GM23338 (cell line): ENCODE measurements around the gene GATAD2A. TPM values are rescaled to one million over a fixed set of nuclear protein-coding genes. Genes with fewer than 3 reads are reported as not detected.

ENCODE experiments used
- ATAC-seq: fragments of 200-7000 bp; cut with Tn5 transposase; 3 replicates; pipeline ENCODE4 v1.9.1; 2020
- DNase-seq: peaks from one replicate; pipeline ENCODE4 v3.0.0-alpha.2; 2015; ENCODE audit warnings: low spot score
- H2AFZ ChIP-seq: fragments of 200-600 bp; sonication (generic); 2 replicates; pipeline ENCODE4 v1.8.0; 2016; ENCODE audit warnings: antibody characterized with exemption, mild to moderate bottlenecking, moderate library complexity
- H3F3A ChIP-seq: fragments of 200-600 bp; sonication (generic); replicated peaks from 2 replicates; pipeline ENCODE4 v1.8.0; 2017; ENCODE audit warnings: antibody characterized with exemption, mixed run types, low read depth
- H3K27ac ChIP-seq: fragments of 200-600 bp; sonication (generic); 2 replicates; pipeline ENCODE4 v1.6.1; 2016; ENCODE audit warnings: low read depth
- H3K27me3 ChIP-seq: fragments of 200-600 bp; sonication (generic); 2 replicates; pipeline ENCODE4 v1.8.0; 2016; ENCODE audit warnings: mild to moderate bottlenecking, mixed run types, moderate library complexity; ENCODE audit not compliant: insufficient read depth
- H3K36me3 ChIP-seq: fragments of 200-600 bp; sonication (generic); 2 replicates; pipeline ENCODE4 v1.8.0; 2016; ENCODE audit warnings: mild to moderate bottlenecking; ENCODE audit not compliant: insufficient read depth
- H3K4me1 ChIP-seq: fragments of 200-600 bp; sonication (generic); 2 replicates; pipeline ENCODE4 v1.8.0; 2016; ENCODE audit warnings: mild to moderate bottlenecking, moderate library complexity; ENCODE audit not compliant: insufficient read depth
- H3K4me2 ChIP-seq: fragments of 200-600 bp; sonication (generic); 2 replicates; pipeline ENCODE4 v1.7.1; 2017; ENCODE audit warnings: mixed run types
- H3K4me3 ChIP-seq: fragments of 200-600 bp; sonication (generic); 2 replicates; pipeline ENCODE4 v1.6.1; 2016; ENCODE audit warnings: mixed run types
- H3K79me2 ChIP-seq: fragments of 200-600 bp; sonication (generic); replicated peaks from 2 replicates; pipeline ENCODE4 v1.8.0; 2017; ENCODE audit warnings: mild to moderate bottlenecking; ENCODE audit not compliant: insufficient read depth
- H3K9me2 ChIP-seq: fragments of 200-600 bp; sonication (generic); 2 replicates; pipeline ENCODE4 v1.8.0; 2017; ENCODE audit not compliant: insufficient read depth
- H4K20me1 ChIP-seq: fragments of 200-600 bp; sonication (generic); replicated peaks from 2 replicates; pipeline ENCODE4 v1.8.0; 2017; ENCODE audit warnings: mild to moderate bottlenecking; ENCODE audit not compliant: insufficient read depth
- H3K27ac Mint-ChIP-seq: 2 replicates; pipeline ENCODE4 v1.8.0; 2020; ENCODE audit warnings: inconsistent platforms, mild to moderate bottlenecking, moderate library complexity, mixed read lengths
- H3K27me3 Mint-ChIP-seq: 3 replicates; pipeline ENCODE4 v1.8.0; 2022; ENCODE audit warnings: low read depth, mild to moderate bottlenecking, moderate library complexity, mixed read lengths, inconsistent platforms; ENCODE audit not compliant: insufficient read depth, poor library complexity
- H3K36me3 Mint-ChIP-seq: 3 replicates; pipeline ENCODE4 v1.8.0; 2021; ENCODE audit warnings: low read depth, mild to moderate bottlenecking, inconsistent platforms, moderate library complexity, mixed read lengths
- H3K4me1 Mint-ChIP-seq: 3 replicates; pipeline ENCODE4 v1.8.0; 2020; ENCODE audit warnings: mild to moderate bottlenecking, inconsistent platforms, mixed read lengths
- H3K4me3 Mint-ChIP-seq: 3 replicates; pipeline ENCODE4 v1.8.0; 2021; ENCODE audit warnings: moderate library complexity, mild to moderate bottlenecking, inconsistent platforms, mixed read lengths
- H3K9me3 Mint-ChIP-seq: 3 replicates; pipeline ENCODE4 v1.8.0; 2020; ENCODE audit warnings: moderate library complexity, mild to moderate bottlenecking, inconsistent platforms, mixed read lengths
- CREB1 ChIP-seq: fragments of 250-450 bp; sonication (Bioruptor Pico); IDR thresholded peaks from 2 replicates; pipeline ENCODE4 v1.5.0; 2020; ENCODE audit warnings: low read depth, mild to moderate bottlenecking, moderate library complexity
- CTCF ChIP-seq, 2 experiments: fragments of 200-600 bp in 1 of 2; sonication (generic) in 1 of 2; conservative IDR thresholded peaks; 2 replicates each; pipeline versions ENCODE4 v1.5.1 to v1.6.1; 2016 to 2017; ENCODE audit warnings: antibody characterized with exemption in 2 of 2, low read depth in 2 of 2, mild to moderate bottlenecking in 2 of 2, moderate library complexity in 1 of 2
- ETS1 ChIP-seq: IDR thresholded peaks from 2 replicates; pipeline ENCODE4 v1.6.1; 2016; ENCODE audit warnings: antibody characterized with exemption
- EZH2 ChIP-seq: fragments of 200-600 bp; sonication (generic); IDR thresholded peaks from one replicate; pipeline ENCODE4 v1.8.0; 2017; ENCODE audit warnings: antibody characterized with exemption, mild to moderate bottlenecking, low read depth; ENCODE audit not compliant: unreplicated experiment
- EZH2phosphoT487 ChIP-seq: fragments of 200-600 bp; sonication (generic); IDR thresholded peaks from one replicate; pipeline ENCODE4 v1.8.1; 2018; ENCODE audit warnings: antibody characterized with exemption; ENCODE audit not compliant: unreplicated experiment
- JUNB ChIP-seq: IDR thresholded peaks from one replicate; pipeline ENCODE4 v1.6.1; 2016; ENCODE audit warnings: antibody characterized with exemption; ENCODE audit not compliant: unreplicated experiment
- NANOG ChIP-seq: IDR thresholded peaks from 2 replicates; pipeline ENCODE4 v1.6.1; 2016; ENCODE audit warnings: antibody characterized with exemption, borderline replicate concordance
- POLR2AphosphoS5 ChIP-seq: IDR thresholded peaks from 2 replicates; pipeline ENCODE4 v1.6.1; 2016; ENCODE audit warnings: antibody characterized with exemption, low read depth
- REST ChIP-seq: IDR thresholded peaks from one replicate; pipeline ENCODE4 v1.6.1; 2018; ENCODE audit warnings: antibody characterized with exemption; ENCODE audit not compliant: unreplicated experiment
- STAT1 ChIP-seq: IDR thresholded peaks from one replicate; pipeline ENCODE4 v1.6.1; 2016; ENCODE audit warnings: antibody characterized with exemption; ENCODE audit not compliant: unreplicated experiment
- ZNF114 ChIP-seq: fragments of 250-450 bp; sonication (Bioruptor Pico); IDR thresholded peaks from 2 replicates; pipeline ENCODE4 v1.5.0; 2020; ENCODE audit warnings: mild to moderate bottlenecking, moderate library complexity
- ZNF331 ChIP-seq: fragments of 250-450 bp; sonication (Bioruptor Pico); IDR thresholded peaks from 2 replicates; pipeline ENCODE4 v1.5.0; 2020; ENCODE audit warnings: low read depth, mild to moderate bottlenecking, moderate library complexity
- polyA plus RNA-seq: library from polyadenylated mRNA; unstranded; fragments of >200 nt; fragmentation: Nextera tagmentation; extraction: Ambion mirVana; gene quantifications from 2 replicates; pipeline ENCODE4 v1.2.1, GENCODE V29; 2016
- total RNA-seq: library from RNA; depleted of rRNA; stranded (reverse); fragments of >200 nt; shearing (Covaris generic); gene quantifications from 2 replicates; pipeline ENCODE4 v1.2.3, GENCODE V29; 2014

Gene GATAD2A
- total and polyA plus RNA-seq, 2 experiments from 2014 or later, result 40.0 to 151 TPM

GRCh38 chr19:19493841-19494546 is 88.5 kb downstream of the GATAD2A start (continued):
- TF ChIP-seq ETS1, result no peak
- no peak for TF ChIP-seq JUNB
- TF ChIP-seq REST, result no peak
- TF ChIP-seq CREB1, result no peak
- no peak for TF ChIP-seq ZNF114
- no peak for TF ChIP-seq EZH2
- no peak for TF ChIP-seq EZH2phosphoT487
- TF ChIP-seq NANOG, result no peak
- no peak for TF ChIP-seq STAT1

- H3K36me3 Mint-ChIP-seq, result peaks cover 74% of the 10 kb centered on the region
- no peak overlapping the region for H2AFZ ChIP-seq
- H3K79me2 ChIP-seq, result peaks cover 23% of the 10 kb centered on the region
- no peaks in the 10 kb centered on the region for H3K4me1 Mint-ChIP-seq
- TF ChIP-seq EZH2phosphoT487 (no peak), CTCF (conservative IDR thresholded peaks at IDR 0.05; ENCODE audit: low read depth in 2 of 2) (no peak), POLR2AphosphoS5 (no peak), CREB1 (no peak), STAT1 (no peak), REST (no peak), ZNF331 (CRISPR knock-in tag) (no peak), JUNB (no peak), ZNF114 (no peak), ETS1 (no peak), EZH2 (no peak)
- ATAC-seq, result no peak
- no peak overlapping the region for H3K4me2 ChIP-seq
- no peak overlapping the region for H3K4me3 ChIP-seq
- H3K27me3 Mint-ChIP-seq, result peaks cover 11% of the 10 kb centered on the region
- no peaks in the 10 kb centered on the region for H3K9me2 ChIP-seq
- no peaks in the 10 kb centered on the region for H3K27me3 ChIP-seq
- H3K4me1 ChIP-seq, result no peaks in the 10 kb centered on the region
- 0 out of 2 replicates have a peak, but pooled peaks cover 3% of the 10 kb centered on the region for H3F3A ChIP-seq
- no peaks in the 10 kb centered on the region for H3K9me3 Mint-ChIP-seq
- H3K27ac Mint-ChIP-seq, result no peak overlapping the region
- no peak overlapping the region for H3K27ac ChIP-seq
- H3K4me3 Mint-ChIP-seq, result no peak overlapping the region
- H3K36me3 ChIP-seq, result peaks cover 11% of the 10 kb centered on the region; the same call in 1 of the 2 replicates
- DNase-seq, result no peak
- H4K20me1 ChIP-seq, result peaks cover 22% of the 10 kb centered on the region
Measured at GRCh38 chr19:19495614-19496603, 90.4 kb downstream of the GATAD2A start.
